Measurements from ENCODE around the gene SLIT3.

Gene SLIT3

DNA sequence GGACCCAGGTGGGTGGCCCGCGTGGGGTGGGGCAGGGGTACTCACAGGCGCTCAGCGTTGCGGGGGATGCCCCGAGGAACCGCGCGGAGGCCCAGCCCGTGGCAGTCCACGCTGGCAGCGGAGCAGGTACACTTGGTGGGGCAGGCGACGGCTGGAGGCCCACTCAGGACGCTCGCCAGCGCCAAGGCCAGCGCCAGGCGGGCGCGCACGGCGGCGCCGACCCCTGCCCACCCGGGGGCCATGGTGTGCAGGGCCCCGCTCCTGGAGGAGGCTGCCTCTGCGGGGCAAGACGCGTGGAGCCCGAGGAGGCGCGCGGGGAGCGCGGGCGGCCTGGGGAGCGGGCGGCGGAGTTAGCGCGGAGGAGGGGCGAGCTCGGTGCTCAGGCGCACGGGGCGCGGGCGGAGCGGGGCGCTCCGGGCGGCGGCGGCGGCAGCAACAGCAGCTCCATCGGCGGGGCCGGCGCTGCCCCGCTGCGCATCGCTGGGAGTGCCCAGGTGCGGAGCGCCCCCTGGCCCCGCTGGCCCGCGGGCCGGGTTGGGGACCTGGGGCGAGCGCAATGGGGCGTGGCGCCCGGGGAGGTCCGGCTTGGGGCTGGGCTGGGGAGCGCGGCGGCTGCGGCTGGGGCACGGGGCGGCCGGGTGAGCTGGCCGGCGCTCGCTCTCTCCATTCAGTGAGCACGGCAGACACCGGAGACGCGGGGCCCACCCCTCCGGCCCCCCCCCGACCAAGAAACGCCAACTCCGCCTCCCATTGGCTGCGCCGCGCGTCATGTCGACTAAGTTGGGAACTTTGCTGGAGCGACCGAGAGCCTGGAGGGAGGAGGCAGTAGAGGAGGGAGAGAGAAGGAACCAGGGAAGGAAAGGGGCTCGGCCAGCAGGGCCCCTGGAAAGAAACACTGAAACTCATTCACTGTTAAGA lies at the start of gene SLIT3:
Gene SLIT3 (minus strand): TSS at position 672 of the 918 bp plus-strand sequence. CDS start 430 bp downstream, at position 242.
- DNase-seq, result peak in 23 of 56 donors; percentile 12 to 78 (median 38)

DNA sequence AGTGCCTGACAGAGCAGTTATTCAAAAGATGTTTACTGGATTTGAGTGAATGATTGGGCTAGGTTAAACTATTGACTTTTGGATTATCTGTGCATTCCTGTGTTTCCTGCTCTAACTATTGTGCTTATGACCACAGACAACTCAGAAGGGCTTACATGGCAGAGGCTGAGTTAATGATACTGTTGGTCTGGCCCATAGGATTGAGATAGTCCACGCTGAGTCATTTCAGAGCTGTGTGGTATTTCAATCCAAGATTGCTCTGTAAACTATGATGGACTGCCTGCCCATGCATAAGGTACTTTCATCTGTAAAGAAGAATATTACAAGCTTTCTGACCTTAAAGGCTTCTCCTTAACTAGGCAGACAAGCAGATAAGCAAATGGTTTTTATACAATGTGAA lies 49.1 kb upstream of the SLIT3 start:
- DNase-seq, result no peak

DNA sequence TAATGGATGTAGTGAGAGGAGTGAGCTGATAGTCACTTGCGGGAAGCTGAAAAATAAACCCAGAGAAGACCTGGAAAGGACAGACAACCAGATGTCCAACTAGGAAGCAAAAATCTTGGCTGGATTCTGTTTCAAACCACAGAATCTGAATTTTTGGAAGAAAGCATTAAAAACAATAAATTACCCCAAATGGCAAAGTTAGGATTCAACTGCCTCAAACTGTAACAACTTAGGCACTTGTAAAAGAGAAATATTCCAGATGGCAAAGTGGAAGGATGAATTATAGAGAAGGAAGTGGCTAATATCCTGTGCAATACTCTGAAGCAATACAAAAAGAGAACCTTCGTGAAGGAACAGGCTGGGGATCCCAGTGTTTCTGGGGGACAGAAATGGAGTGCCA lies 46.8 kb upstream of the SLIT3 start:
- DNase-seq, result no peak

DNA sequence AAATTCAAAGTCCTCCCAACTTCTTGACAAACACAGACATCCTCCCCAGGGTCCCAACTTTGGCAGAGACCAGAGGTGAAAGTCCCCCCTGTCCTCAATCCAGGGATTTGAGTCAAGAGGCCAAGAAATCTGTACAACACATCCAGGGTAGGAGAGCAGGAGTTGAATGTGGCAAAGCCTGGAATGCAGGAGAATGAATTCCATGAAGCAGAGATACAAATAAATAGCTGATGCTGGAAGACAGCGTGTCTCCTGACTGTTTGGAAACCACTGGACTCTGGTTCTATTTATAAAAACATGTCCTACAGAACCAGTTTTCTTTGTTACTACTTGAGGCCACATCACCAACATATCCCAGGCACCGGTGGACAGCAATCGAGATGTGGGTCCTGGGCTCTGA lies 43.7 kb upstream of the SLIT3 start:
- DNase-seq, result no peak

DNA sequence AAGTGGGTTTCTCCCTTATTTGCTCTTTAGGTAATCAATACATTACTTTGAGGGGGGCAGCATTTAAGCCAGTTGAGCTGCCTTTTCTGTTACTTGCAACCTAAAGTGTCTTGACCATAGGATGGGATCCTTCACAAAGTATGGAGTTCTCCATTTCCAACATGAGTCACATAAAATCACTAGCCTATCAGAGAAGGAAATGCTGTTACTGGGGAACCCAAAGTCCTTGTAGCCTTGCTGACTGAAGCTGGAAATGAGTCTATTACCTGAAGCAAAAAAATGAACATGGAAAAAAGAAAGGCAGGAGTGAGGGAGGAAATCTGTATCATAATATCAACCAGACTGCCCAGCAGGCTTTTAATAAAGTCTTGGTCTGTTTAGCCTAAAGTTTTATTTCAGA lies 42.8 kb upstream of the SLIT3 start:
- no peak for DNase-seq

DNA sequence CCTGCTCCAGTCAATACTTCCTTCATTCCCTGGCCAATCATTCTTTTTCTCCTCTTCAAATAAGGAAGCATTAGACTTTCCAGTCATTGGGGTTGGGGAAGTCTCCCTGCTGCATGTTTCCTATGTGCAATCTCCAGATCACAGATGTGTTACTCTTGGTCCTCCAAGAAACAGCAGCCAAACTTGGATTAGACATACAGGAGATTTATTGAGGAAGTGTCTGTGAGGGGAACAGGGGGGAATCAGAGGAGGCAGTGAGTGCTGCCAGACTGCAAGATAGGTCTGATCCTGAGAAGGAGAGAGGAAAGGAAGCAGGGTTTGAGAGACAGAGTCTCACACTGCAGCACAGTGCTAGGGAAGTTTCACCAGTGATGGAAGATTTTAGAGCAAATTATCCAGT lies 40.6 kb upstream of the SLIT3 start:
- DNase-seq, result no peak

DNA sequence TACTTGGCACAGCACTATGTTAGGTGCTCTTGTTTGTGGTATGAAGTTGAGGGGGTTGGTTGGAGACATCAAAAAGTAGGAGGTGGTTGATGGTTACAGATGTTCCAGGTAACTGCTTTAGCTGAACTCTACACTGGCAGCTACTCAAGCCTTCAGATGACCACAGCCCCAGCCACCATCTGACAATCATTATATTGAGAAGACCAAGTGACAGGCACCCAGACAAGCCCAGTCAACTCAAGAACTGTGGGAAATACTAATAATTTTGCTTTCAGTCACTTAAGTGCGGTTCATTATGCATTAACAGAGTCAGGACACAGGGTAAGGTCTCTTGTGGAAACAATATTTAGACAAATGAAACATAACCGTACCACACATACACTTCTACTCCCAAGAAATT lies 38.9 kb upstream of the SLIT3 start:
- no peak for DNase-seq

DNA sequence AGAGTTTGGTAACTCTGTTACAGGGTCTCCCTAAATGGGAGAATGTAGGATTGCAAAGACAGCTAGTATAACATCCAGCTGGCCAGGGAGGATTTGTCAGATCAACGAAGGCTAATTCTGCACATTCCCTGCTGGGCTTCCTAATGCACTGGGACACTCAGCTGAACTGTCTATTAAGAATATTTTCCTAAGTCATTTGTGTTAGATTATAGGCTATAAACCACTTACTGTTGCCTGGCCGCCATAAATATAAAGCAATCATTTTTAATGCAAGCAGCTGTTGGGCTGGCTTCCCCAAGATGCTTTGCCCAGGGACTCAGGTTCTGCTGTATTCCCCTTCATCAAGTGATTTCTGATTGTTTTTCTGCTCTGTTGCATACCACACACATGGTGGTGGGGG lies 35.3 kb upstream of the SLIT3 start:
- no peak for DNase-seq

DNA sequence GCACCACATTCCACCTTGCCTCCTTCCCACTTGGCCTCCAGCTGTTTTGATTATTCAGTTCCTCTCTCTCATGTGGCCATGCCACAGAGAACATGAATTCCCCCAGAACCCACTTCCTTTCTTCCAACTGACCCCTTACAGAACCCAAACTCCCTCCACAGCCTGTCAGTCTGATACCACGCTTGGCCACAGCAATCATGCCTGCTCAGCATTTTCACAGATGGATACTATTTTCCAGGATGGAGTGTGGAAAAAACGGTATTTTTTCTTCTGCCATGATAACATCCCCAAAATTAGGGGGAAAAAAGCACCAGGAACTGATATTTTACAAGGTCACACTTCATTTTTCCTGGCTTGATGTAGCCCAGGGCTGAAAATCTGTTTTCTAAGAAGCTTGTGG lies 34.9 kb upstream of the SLIT3 start:
- no peak for DNase-seq

DNA sequence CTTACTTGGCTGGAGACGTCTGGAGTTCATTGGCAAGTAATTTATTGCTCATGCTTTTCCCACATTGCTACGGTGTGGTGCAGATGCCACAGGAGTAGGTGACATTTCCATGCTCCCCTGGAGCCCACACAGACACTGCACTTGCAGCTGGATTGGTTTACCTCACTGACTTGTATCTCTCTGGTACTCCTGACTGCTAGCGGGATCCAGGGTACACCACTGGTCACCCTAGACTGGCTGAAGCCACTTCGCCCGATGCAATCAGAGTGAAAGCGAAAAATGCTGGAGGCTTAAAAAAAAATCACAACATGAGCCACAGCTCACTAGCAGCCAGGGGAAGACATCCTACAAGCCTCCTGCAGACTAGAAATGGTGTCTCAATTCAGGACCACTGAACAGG lies 32.6 kb upstream of the SLIT3 start:
- DNase-seq, result no peak

DNA sequence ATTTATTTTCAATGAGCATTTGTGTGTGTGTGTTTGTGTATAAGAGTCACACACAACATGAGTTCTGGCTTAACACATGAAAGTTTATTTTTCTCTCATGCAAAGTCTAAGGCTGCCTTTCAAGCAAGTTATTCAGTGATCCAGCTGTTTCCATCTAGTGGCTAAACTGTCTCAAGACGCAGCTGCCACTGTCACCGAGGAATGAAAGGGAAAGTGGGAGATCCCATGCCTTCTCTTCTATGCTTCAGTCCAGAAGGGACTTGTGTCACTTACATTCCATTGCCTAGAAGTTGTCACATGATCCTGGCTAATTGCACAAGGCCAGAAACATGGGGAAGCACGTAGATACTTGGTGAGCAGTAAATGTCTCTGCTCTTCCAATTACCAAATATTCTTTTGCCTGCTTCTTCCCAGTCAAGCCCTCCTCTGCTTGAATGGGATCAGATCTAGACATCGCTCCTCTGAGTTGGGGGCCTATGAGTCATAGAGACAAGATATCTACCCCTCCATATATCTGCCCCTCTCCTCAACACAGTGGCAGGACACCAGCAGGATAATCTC lies 30.4 kb upstream of the SLIT3 start:
- DNase-seq, result no peak

DNA sequence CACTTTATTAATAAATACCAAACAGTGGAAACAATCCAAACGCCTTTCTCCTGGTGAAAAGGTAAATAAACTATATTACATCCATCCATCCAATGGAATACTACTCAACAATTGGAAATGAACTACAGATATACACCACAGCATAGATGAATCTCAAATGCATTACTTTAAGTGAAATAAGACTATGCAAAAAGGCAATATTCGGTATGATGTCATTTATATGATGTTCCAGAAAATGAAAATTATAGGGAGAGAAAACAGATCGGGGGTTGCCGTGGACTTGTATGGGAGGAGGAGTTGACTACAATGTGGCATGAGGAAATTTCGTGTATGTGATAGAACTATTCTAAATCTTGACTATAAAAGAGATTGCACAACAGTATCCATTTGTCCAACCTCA lies 27.5 kb upstream of the SLIT3 start:
- DNase-seq, result no peak

DNA sequence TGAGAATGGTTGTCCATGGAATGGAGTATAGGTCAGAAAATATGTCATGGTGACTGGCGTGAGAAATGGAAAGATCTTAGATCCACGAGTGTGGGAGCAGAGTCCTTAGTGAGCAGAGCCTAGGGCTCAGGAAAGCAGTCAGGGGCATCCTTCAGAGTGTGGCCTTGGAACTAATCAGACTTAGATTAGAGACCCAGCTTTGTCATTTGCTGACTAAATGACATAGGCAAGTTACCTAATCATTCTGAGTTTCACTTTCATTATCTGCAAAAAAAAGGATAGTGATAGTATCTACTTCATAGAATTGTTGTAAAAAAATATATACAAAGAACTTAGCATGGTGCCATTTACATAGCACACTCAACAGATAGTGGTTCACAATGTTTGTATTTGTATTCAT lies 24.3 kb upstream of the SLIT3 start:
- DNase-seq, result no peak

DNA sequence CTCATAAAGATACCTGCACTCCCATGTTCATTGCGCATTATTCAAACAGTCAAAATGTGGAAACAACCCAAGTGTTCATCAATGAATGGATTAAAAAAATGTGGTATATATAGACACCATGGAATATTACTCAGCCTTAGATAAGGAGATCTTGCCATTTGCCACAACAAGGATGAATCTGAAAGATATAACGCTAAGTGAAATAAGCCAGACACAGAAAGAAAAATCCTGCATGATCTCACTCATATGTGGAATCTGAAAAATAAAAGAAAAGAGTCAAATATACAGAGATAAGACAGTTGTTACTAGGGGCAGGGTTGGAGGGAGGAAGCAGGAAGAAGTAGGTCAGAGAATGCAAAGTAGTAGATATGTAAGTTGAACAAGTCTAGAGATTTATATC lies 17.6 kb upstream of the SLIT3 start:
- DNase-seq, result no peak

DNA sequence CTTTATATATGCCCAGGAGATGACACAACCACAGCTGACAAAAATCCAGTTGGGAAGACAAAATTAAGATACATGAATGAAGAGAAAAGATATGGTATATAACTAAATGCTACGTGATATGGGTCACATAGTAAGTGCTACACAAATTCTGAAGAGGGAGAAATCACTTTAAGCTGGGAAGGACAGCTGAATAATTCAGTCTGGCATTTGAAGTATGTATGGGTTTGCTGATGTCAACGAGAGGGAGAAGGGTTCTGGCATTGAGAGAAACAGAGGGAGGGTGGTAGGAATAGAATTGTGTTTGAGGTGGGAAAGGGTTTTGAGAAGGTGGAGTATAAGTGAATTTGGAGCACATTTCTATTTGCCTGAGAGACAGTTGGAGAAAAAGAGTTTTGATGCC lies 6.7 kb upstream of the SLIT3 start:
- no peak for DNase-seq

DNA sequence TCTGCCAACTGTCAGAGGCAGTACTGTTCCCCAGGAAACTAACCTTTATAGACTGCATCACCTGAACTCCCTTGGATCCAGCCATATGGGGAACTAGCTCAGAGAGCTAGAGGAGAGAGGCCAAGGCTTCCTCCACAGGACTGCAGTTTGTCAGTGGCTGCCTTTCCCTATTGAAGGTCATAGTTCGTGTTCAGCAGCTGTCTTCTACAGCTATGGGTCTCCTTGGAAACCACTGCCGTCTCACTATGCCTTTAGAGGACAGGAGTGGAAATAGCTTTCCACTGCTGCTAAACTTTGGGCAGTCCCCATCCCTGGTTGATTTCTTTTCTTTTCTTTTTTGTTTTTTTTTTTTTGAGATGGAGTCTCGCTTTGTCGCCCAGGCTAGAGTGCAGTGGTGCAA lies 4.4 kb upstream of the SLIT3 start:
- no peak for DNase-seq

DNA sequence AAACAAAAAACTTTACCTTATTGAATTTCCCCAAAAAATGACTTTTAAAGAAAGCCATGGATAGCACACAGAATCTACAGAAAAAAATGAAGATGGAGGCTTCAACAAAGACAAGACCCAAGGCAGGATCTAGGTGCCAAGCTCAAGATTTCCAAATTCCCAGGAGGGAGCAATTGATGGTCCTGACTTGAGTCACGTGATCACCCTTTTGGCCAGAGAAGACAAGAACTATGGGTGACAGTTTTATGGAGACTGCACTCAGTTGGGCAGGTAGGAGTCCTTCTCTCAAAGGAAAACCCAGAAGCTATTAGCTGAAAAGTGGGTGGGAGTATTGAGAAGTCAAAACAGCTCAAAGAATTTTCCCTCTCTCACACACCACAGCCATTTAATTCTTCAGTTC lies 3.2 kb upstream of the SLIT3 start:
- no peak for DNase-seq

DNA sequence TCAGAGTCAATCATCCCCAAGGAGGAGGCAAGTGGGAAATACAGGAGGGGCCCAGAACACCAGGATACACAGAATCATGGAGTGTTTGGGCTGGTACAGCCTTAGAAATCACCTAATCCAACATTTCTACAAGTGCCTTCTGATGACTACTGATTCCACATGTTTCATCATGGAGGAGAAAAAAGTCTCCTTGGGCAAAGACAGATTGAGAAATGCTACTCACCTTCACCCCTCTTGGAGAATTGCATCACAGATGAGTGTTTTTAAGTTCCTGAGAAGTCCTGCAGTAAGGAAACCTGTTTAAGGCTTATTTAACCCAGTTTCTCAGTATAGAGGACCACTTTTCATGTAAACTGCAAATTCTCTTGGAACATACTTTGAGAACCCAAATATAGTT lies 2.2 kb upstream of the SLIT3 start:
- DNase-seq, result no peak

DNA sequence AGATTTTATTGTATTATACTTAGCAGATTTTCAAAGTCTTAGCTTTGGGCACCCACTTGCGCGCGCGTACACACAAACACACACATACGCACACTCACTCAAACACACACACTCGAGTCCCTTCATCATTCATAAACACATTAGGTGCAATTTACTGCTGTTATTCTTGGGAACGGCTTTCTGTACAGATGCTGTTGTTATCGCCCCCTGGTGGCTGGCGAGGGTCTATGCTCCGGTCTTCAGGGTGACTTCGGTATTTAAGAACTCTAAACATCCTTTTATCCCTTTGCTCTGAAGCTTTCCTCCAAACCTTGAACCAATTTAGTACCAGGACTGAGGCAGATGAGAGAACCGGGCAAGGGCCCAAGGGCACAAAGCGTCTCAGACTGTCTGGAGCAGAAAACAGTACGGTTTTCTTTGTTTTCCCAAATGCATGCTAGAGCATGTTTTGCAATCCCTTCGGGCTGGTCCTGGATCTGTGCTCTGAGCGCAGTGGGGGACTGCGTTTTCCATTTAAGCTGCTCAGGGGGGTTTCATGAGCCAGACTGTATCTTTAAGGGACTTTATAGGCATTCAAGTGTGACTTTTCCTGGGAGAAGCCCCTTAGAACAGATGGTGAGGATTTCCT lies 1.7 kb upstream of the SLIT3 start:
- DNase-seq, result peak in 50 of 56 donors; percentile 8 to 85 (median 52)

DNA sequence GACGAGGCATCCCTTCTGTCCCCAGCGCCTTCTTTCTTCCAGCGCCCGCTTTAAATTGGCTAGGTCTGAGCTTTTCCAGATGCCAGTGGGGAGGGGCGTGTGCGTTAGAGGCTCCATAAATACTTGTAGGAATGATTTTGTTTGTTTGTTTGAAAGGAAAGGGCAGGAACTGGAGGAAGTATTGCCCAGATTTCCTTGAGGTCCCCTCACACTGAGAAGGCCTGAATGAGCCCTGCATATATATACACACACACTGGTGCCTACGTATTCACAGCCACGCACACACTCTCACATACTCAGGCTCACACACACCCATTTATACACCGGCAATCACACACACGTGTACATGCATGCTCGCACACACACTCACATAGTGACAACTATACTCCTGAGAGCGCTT lies 1.0 kb upstream of the SLIT3 start:
- no peak for DNase-seq

DNA sequence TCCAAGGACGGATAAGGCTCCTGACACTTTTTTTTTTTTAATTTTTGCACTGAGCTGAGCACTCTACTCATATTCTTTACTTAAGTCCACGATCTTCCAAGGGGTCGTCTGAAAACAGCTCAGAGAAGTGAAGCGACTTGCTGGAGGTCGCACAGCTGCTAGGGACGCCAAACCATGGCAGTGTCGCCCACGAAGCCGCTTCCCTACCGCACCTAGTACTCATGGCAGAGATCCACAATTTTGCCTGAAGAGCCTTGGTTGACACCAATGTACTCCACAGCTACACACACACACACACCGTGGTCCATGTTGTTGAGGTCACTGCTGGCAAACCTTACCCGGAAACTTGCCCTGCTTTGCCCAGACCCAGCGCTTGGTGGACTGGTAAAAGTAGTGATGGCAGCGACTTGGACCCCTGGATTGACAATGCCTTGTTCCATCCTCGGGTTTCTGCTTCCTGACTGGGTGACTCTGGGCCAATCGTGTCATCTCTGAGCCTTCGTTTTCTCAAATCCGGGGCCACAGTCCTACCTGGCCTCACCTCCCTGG lies 521 bp upstream of the SLIT3 start:
- DNase-seq, result no peak
